Measurements from ENCODE around the gene ZNF205. TPM values are rescaled to one million over a fixed set of nuclear protein-coding genes. Genes with fewer than 3 reads are reported as not detected.
"Not testable (repeated sequence)": the region's sequence is repeated elsewhere in the genome, so short reads cannot be mapped to it uniquely, and the experiment has no call there.

ZNF205 gene
- total and polyA plus RNA-seq, 10 of the 15 experiments (the other 5 are each of a cell fraction or from before 2014, with no cell fraction given): 0.26 to 1.5 (median 0.78) TPM; not detected in 2

DNA sequence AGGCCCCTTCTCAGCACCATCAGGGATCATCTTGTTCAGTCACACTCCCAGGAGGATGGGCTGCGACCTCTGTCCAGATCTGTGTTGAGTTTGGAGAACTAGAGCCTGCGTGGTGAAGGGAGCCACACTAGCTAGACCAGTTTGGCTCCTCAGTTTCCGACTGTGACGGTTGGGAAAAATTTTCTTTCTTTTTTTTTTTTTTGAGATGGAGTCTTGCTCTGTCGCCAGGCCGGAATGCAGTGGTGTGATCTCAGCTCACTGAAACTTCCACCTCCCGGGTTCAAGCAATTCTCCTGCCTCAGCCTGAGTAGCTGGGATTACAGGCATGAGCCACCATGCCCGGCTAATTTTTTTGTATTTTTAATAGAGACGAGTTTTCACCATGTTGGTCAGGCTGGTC is 27.2 kb downstream of the ZNF205 start:
- FAIRE-seq; H3K9me3 ChIP-seq (replicated peaks; ENCODE audit: control insufficient read depth, insufficient read depth, low read length); intact Hi-C loops (cut with micrococcal nuclease; ENCODE audit: unreplicated experiment); RAD21 ChIA-PET (ENCODE audit: unreplicated experiment); H3K4me1 ChIP-seq (ENCODE audit: control insufficient read depth, insufficient read depth, low read length); ATAC-seq; CTCF ChIA-PET; H3K4me2 ChIP-seq (ENCODE audit: control insufficient read depth, insufficient read depth); in situ Hi-C loops (cut with MboI); H3K27me3 ChIP-seq (replicated peaks in 1 of 2; ENCODE audit: control insufficient read depth in 2 of 2, insufficient read depth in 2 of 2, low read length in 1 of 2); BruUV-seq (replicated peaks); H3K9ac ChIP-seq (ENCODE audit: control insufficient read depth, insufficient read depth, low read length); DNase-seq (ENCODE audit: low read depth, low spot score); H3K79me2 ChIP-seq (ENCODE audit: control insufficient read depth, insufficient read depth, low read length); H3K36me3 ChIP-seq (ENCODE audit: control insufficient read depth in 2 of 2, insufficient read depth in 2 of 2, low read length in 1 of 2); H4K20me1 ChIP-seq (ENCODE audit: control insufficient read depth, insufficient read depth); H3K27ac ChIP-seq (ENCODE audit: control insufficient read depth, insufficient read depth); H2AFZ ChIP-seq (ENCODE audit: control insufficient read depth, low read depth, low read length); H3K4me3 ChIP-seq: not testable (repeated sequence)
- SMC1A ChIA-PET (ENCODE audit: uncharacterized antibody, unreplicated experiment): interaction anchor here (0.7 kb wide), 1 partner anchor 739 kb away, joined by 3 read pairs; no protein-coding TSS in a partner anchor
- POLR2A ChIA-PET: interaction anchor here (1.0 kb wide), 1 partner anchor 10 kb away, joined by 3 read pairs; no protein-coding TSS in a partner anchor
- WGBS (ENCODE audit: insufficient coverage, insufficient replicate concordance, low lambda C conversion rate, missing lambda C conversion rate): 90% methylated on average over 9 of the region's 9 CpGs

- in situ Hi-C loops (cut with MboI) (no loop called here), intact Hi-C loops (cut with micrococcal nuclease; ENCODE audit: unreplicated experiment) (no loop called here)
- Histone ChIP-seq H3K79me2 (ENCODE audit: control insufficient read depth, insufficient read depth, low read length) (no peaks in the 10 kb centered on the region), H3K4me2 (ENCODE audit: control insufficient read depth, insufficient read depth) (no peak overlapping the region), H2AFZ (ENCODE audit: control insufficient read depth, low read depth, low read length) (no peak overlapping the region), H4K20me1 (ENCODE audit: control insufficient read depth, insufficient read depth) (no peaks in the 10 kb centered on the region), H3K27ac (ENCODE audit: control insufficient read depth, insufficient read depth) (no peak overlapping the region), H3K4me1 (ENCODE audit: control insufficient read depth, insufficient read depth, low read length) (no peaks in the 10 kb centered on the region), H3K27me3 (replicated peaks in 1 of 2; ENCODE audit: control insufficient read depth in 2 of 2, insufficient read depth in 2 of 2, low read length in 1 of 2) (no peaks in the 10 kb centered on the region), H3K4me3 (no peak overlapping the region), H3K36me3 (ENCODE audit: control insufficient read depth in 2 of 2, insufficient read depth in 2 of 2, low read length in 1 of 2) (no peaks in the 10 kb centered on the region; a peak in 2 of 4 replicates), H3K9me3 (replicated peaks; ENCODE audit: control insufficient read depth, insufficient read depth, low read length) (no peaks in the 10 kb centered on the region), H3K9ac (ENCODE audit: control insufficient read depth, insufficient read depth, low read length) (no peak overlapping the region)
- CTCF ChIA-PET: no interaction called here
- TF ChIP-seq SMARCA5 (IDR thresholded peaks at IDR 0.05) (no peak), MTA3 (IDR thresholded peaks at IDR 0.05; ENCODE audit: borderline replicate concordance, low read length) (no peak), NBN (IDR thresholded peaks at IDR 0.05) (no peak), CEBPB (IDR thresholded peaks at IDR 0.05; ENCODE audit: borderline replicate concordance in 1 of 2, low read depth in 2 of 2, low read length in 2 of 2) (no peak), RUNX3 (IDR thresholded peaks at IDR 0.05; ENCODE audit: low read length) (no peak), DPF2 (IDR thresholded peaks at IDR 0.05) (no peak), SMAD1 (IDR thresholded peaks at IDR 0.05; ENCODE audit: low read depth, partially characterized antibody) (no peak), ELK1 (IDR thresholded peaks at IDR 0.05; ENCODE audit: low read depth, low read length) (no peak), MEF2B (IDR thresholded peaks at IDR 0.05; ENCODE audit: partially characterized antibody, poor library complexity, severe bottlenecking) (no peak), RAD51 (IDR thresholded peaks at IDR 0.05) (no peak)
- no TSS peak for BruUV-seq (replicated peaks)
- SMC1A ChIA-PET (ENCODE audit: uncharacterized antibody, unreplicated experiment): no interaction called here
- FAIRE-seq (no peak), ATAC-seq (no peak), DNase-seq (ENCODE audit: low read depth, low spot score) (no peak)
- WGBS (ENCODE audit: insufficient coverage, insufficient replicate concordance, low lambda C conversion rate, missing lambda C conversion rate): 95% methylated on average over 69 of the region's 69 CpGs
- RAD21 ChIA-PET (ENCODE audit: unreplicated experiment): no interaction called here
- POLR2A ChIA-PET: interaction anchor here (1.0 kb wide), 1 partner anchor 12 kb away, joined by 3 read pairs; no protein-coding TSS in a partner anchor
Measured at GRCh38 chr16:3140603-3141427, 28.4 kb downstream of the ZNF205 start.

Measured in GM12878 (cell line).